SU-DHL-6 (cell line): ENCODE results near the gene ARHGAP44.

ENCODE experiments used
- H2AFZ ChIP-seq: fragments of 200-600 bp; sonication (generic); 2 replicates; pipeline ENCODE4 v1.6.1; 2014; ENCODE audit warnings: low read depth, mild to moderate bottlenecking, moderate library complexity, mixed read lengths, antibody characterized with exemption, low read length; ENCODE audit not compliant: severe bottlenecking
- H3F3A ChIP-seq: fragments of 200-600 bp; shearing (Covaris generic); 2 replicates; pipeline ENCODE4 v1.6.0; 2016; ENCODE audit warnings: antibody characterized with exemption, mild to moderate bottlenecking; ENCODE audit not compliant: insufficient read depth
- H3K27ac ChIP-seq: fragments of 200-600 bp; sonication (generic); 2 replicates; pipeline ENCODE4 v1.5.1; 2016; ENCODE audit warnings: low read depth, mild to moderate bottlenecking, low read length, moderate library complexity, mixed read lengths
- H3K27me3 ChIP-seq: fragments of 200-600 bp; sonication (generic), shearing (Covaris generic); 2 replicates; pipeline ENCODE4 v1.6.0; 2014; ENCODE audit warnings: mild to moderate bottlenecking, low read length
- H3K36me3 ChIP-seq: fragments of 200-600 bp; sonication (generic); 2 replicates; pipeline ENCODE4 v1.6.1; 2014; ENCODE audit warnings: mild to moderate bottlenecking, low read length, mixed read lengths
- H3K4me2 ChIP-seq: fragments of 300-600, 200-600 bp; shearing (Covaris generic), sonication (generic); 2 replicates; pipeline ENCODE4 v1.6.0; 2014; ENCODE audit warnings: low read length, low read depth, mild to moderate bottlenecking; ENCODE audit not compliant: poor library complexity, severe bottlenecking
- H3K4me3 ChIP-seq: fragments of 200-600 bp; sonication (generic); 2 replicates; pipeline ENCODE4 v1.5.1; 2014; ENCODE audit warnings: antibody characterized with exemption, low read length, mild to moderate bottlenecking, mixed read lengths; ENCODE audit not compliant: insufficient read depth, poor library complexity, severe bottlenecking
- H3K79me2 ChIP-seq: fragments of 200-600 bp; sonication (generic); 2 replicates; pipeline ENCODE4 v1.6.1; 2014; ENCODE audit warnings: mild to moderate bottlenecking, low read length, moderate library complexity; ENCODE audit not compliant: insufficient read depth
- H3K9ac ChIP-seq: fragments of 200-600 bp; sonication (generic); 2 replicates; pipeline ENCODE4 v1.7.0; 2014; ENCODE audit warnings: mild to moderate bottlenecking, low read length
- H3K9me2 ChIP-seq: fragments of 200-600 bp; sonication (generic); replicated peaks from 2 replicates; pipeline ENCODE4 v1.6.1; 2014; ENCODE audit warnings: low read length; ENCODE audit not compliant: insufficient read depth
- H3K9me3 ChIP-seq: fragments of 200-600 bp; sonication (generic); 2 replicates; pipeline ENCODE4 v1.6.1; 2014; ENCODE audit warnings: low read length, mixed read lengths; ENCODE audit not compliant: insufficient read depth
- H4K20me1 ChIP-seq: fragments of 200-600 bp; sonication (generic); 2 replicates; pipeline ENCODE4 v1.6.1; 2014; ENCODE audit warnings: low read depth, mild to moderate bottlenecking, antibody characterized with exemption, low read length, moderate library complexity, mixed read lengths
- EZH2phosphoT487 ChIP-seq: fragments of 200-600 bp; sonication (generic), shearing (Covaris generic); conservative IDR thresholded peaks from 2 replicates; pipeline ENCODE4 v1.6.1; 2018; ENCODE audit warnings: mild to moderate bottlenecking, antibody characterized with exemption, low read length, moderate library complexity, mixed read lengths
- TF ChIP-seq, protein P1 (sequence below): fragments of 200-600 bp; sonication (generic); IDR thresholded peaks from one replicate; pipeline ENCODE4 v1.5.1; 2017; ENCODE audit warnings: antibody characterized with exemption, mild to moderate bottlenecking, low read length, moderate library complexity; ENCODE audit not compliant: insufficient read depth, poor library complexity, severe bottlenecking

ARHGAP44 gene

DNA sequence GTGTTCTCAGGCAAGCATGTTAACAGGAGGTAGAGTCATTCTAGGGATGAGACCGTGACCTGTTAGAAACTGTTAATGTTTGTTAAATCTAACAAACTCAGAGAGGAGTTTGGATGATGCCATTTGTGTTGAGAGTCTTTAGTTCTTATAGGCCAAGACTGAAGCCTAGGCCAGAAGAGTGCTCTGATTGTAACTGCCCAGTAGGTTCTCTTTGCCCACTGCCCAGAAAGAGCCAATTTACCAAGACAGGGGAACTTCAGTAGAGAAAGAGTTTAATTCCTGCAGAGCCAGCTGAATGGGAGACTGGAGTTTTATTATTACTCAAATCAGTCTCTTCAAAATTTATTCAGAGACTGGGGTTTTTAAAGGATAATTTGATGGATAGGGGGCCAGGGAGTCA, 42.5 kb downstream of the ARHGAP44 start:
- H3K9me2 ChIP-seq, result no peaks in the 10 kb centered on the region; the same call in 1 of the 2 replicates
- peaks cover 20% of the 10 kb centered on the region; the same call in 1 of the 2 replicates for H3K9me3 ChIP-seq

DNA sequence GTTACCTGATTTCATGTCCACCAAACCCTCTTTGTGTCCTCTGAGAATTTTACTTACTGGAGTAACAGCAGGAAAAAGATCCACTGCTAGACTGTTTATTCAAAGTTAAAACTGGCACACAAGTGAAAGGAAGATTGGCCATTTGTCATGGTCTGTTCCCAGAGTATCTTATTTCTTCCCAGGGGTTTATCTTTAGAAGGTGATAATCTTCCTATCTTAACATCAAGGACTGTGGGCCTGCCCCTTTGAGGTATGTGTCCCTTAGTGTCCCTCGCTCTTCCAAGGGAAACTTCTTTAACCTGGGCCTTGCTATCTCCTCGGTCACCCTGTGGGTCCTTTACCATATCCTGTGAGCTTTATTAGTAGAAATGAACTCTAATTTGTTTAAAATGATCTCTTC, 49.7 kb downstream of the ARHGAP44 start:
- H3K9me3 ChIP-seq, result no peaks in the 10 kb centered on the region

More for the DNA sequence above, 42.5 kb downstream of the ARHGAP44 start:
- Histone ChIP-seq H3K9ac (no peak overlapping the region), H3K27ac (no peak overlapping the region), H3K27me3 (no peaks in the 10 kb centered on the region), H2AFZ (no peak overlapping the region), H3K4me2 (no peak overlapping the region), H3K36me3 (no peaks in the 10 kb centered on the region), H3K4me3 (no peak overlapping the region), H3F3A (no peaks in the 10 kb centered on the region), H4K20me1 (no peaks in the 10 kb centered on the region), H3K79me2 (no peaks in the 10 kb centered on the region)
- TF ChIP-seq EZH2phosphoT487, result no peak
- TF ChIP-seq, protein P1, sequence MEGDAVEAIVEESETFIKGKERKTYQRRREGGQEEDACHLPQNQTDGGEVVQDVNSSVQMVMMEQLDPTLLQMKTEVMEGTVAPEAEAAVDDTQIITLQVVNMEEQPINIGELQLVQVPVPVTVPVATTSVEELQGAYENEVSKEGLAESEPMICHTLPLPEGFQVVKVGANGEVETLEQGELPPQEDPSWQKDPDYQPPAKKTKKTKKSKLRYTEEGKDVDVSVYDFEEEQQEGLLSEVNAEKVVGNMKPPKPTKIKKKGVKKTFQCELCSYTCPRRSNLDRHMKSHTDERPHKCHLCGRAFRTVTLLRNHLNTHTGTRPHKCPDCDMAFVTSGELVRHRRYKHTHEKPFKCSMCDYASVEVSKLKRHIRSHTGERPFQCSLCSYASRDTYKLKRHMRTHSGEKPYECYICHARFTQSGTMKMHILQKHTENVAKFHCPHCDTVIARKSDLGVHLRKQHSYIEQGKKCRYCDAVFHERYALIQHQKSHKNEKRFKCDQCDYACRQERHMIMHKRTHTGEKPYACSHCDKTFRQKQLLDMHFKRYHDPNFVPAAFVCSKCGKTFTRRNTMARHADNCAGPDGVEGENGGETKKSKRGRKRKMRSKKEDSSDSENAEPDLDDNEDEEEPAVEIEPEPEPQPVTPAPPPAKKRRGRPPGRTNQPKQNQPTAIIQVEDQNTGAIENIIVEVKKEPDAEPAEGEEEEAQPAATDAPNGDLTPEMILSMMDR, result no peak

DNA sequence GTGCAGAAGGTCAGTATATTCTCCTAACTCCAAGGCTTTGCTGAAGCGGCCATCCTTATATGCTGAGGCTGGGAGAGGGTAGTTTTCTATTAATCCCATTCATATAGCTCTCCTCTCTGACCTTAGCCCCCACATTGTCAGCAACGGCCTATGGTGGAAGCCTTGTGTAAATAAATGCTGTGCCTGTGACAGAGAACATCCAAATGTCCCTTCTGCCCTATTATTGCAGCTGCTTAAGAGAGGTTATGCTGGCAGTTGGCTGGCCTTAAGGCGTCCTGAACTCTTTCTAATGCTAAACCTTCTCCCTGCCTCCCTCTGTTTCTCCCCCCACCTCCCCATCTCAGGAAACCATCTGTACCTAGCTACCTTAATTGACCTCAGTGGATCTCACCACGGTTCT, 53.6 kb downstream of the ARHGAP44 start:
- H3K4me3 ChIP-seq, result no peak overlapping the region
- TF ChIP-seq, protein P1, result no peak
- TF ChIP-seq EZH2phosphoT487, result no peak
- no peaks in the 10 kb centered on the region for H3K9me3 ChIP-seq
- no peaks in the 10 kb centered on the region for H3K9me2 ChIP-seq
- H3K27ac ChIP-seq, result no peak overlapping the region
- H3K36me3 ChIP-seq, result no peaks in the 10 kb centered on the region
- no peak overlapping the region for H3K4me2 ChIP-seq
- H3K9ac ChIP-seq, result no peak overlapping the region
- H3F3A ChIP-seq, result no peaks in the 10 kb centered on the region
- no peak overlapping the region for H2AFZ ChIP-seq
- no peaks in the 10 kb centered on the region for H3K79me2 ChIP-seq
- no peaks in the 10 kb centered on the region for H4K20me1 ChIP-seq
- H3K27me3 ChIP-seq, result no peaks in the 10 kb centered on the region

More for the DNA sequence above, 49.7 kb downstream of the ARHGAP44 start:
- Histone ChIP-seq H3F3A (no peaks in the 10 kb centered on the region), H3K79me2 (no peaks in the 10 kb centered on the region), H3K9ac (no peak overlapping the region), H4K20me1 (no peaks in the 10 kb centered on the region), H3K4me2 (no peak overlapping the region), H3K36me3 (no peaks in the 10 kb centered on the region), H3K27ac (no peak overlapping the region), H2AFZ (no peak overlapping the region), H3K9me2 (no peaks in the 10 kb centered on the region), H3K4me3 (no peak overlapping the region), H3K27me3 (no peaks in the 10 kb centered on the region)
- TF ChIP-seq, protein P1, result no peak
- no peak for TF ChIP-seq EZH2phosphoT487

DNA sequence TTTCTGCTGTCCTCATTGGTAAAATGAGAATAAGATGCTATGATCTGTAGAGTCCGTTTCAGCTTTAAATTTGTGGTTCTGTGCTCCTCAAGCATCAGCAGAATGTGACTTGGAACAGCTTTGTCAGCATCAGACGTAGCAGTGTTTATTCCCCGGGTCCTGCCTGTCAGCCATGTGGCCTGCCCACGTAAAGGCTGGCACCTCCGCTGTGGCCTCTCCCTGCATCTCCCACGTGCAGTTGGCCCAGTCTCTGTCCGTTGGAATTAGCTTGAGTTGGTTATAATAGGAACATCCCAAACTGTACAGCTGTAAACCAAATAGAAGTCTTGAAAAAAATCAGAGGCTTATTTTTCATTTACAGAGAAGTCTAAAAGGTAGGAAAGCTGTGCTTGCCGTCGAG, 61.7 kb downstream of the ARHGAP44 start:
- Histone ChIP-seq H4K20me1 (no peaks in the 10 kb centered on the region), H3K9me3 (no peaks in the 10 kb centered on the region), H3K9ac (no peak overlapping the region), H3K9me2 (no peaks in the 10 kb centered on the region), H3K79me2 (no peaks in the 10 kb centered on the region), H3K4me2 (no peak overlapping the region), H2AFZ (no peak overlapping the region), H3K36me3 (no peaks in the 10 kb centered on the region), H3K4me3 (no peak overlapping the region), H3F3A (no peaks in the 10 kb centered on the region), H3K27ac (no peak overlapping the region), H3K27me3 (no peaks in the 10 kb centered on the region)
- TF ChIP-seq, protein P1, result no peak
- no peak for TF ChIP-seq EZH2phosphoT487
